Measurements from ENCODE around the gene KRTAP25-1.

- TF ChIP-seq CTCF (IDR thresholded peaks at IDR 0.05) (no peak), RFX5 (IDR thresholded peaks at IDR 0.05; ENCODE audit: low read length) (no peak), MAX (IDR thresholded peaks at IDR 0.05; ENCODE audit: low read depth) (no peak), SIN3A (IDR thresholded peaks at IDR 0.05; ENCODE audit: borderline replicate concordance, low read depth, low read length) (no peak), EP300 (IDR thresholded peaks at IDR 0.05; ENCODE audit: borderline replicate concordance in 1 of 2, low read depth in 1 of 2, low read length in 1 of 2) (no peak), PBX3 (IDR thresholded peaks at IDR 0.05) (no peak)
Measured at GRCh38 chr21:30248844-30249243, 40.5 kb downstream of the KRTAP25-1 start.
